GM23338 (cell line): ENCODE data around the gene KBTBD8. TPM values are rescaled to one million over a fixed set of nuclear protein-coding genes. Genes with fewer than 3 reads are reported as not detected.

Source experiments
- ATAC-seq: fragments of 200-7000 bp; cut with Tn5 transposase; 3 replicates; pipeline ENCODE4 v1.9.1; 2020
- DNase-seq: peaks from one replicate; pipeline ENCODE4 v3.0.0-alpha.2; 2015; ENCODE audit warnings: low spot score
- H2AFZ ChIP-seq: fragments of 200-600 bp; sonication (generic); 2 replicates; pipeline ENCODE4 v1.8.0; 2016; ENCODE audit warnings: antibody characterized with exemption, mild to moderate bottlenecking, moderate library complexity
- H3F3A ChIP-seq: fragments of 200-600 bp; sonication (generic); replicated peaks from 2 replicates; pipeline ENCODE4 v1.8.0; 2017; ENCODE audit warnings: antibody characterized with exemption, mixed run types, low read depth
- H3K27ac ChIP-seq: fragments of 200-600 bp; sonication (generic); 2 replicates; pipeline ENCODE4 v1.6.1; 2016; ENCODE audit warnings: low read depth
- H3K27me3 ChIP-seq: fragments of 200-600 bp; sonication (generic); 2 replicates; pipeline ENCODE4 v1.8.0; 2016; ENCODE audit warnings: mild to moderate bottlenecking, mixed run types, moderate library complexity; ENCODE audit not compliant: insufficient read depth
- H3K36me3 ChIP-seq: fragments of 200-600 bp; sonication (generic); 2 replicates; pipeline ENCODE4 v1.8.0; 2016; ENCODE audit warnings: mild to moderate bottlenecking; ENCODE audit not compliant: insufficient read depth
- H3K4me1 ChIP-seq: fragments of 200-600 bp; sonication (generic); 2 replicates; pipeline ENCODE4 v1.8.0; 2016; ENCODE audit warnings: mild to moderate bottlenecking, moderate library complexity; ENCODE audit not compliant: insufficient read depth
- H3K4me2 ChIP-seq: fragments of 200-600 bp; sonication (generic); 2 replicates; pipeline ENCODE4 v1.7.1; 2017; ENCODE audit warnings: mixed run types
- H3K4me3 ChIP-seq: fragments of 200-600 bp; sonication (generic); 2 replicates; pipeline ENCODE4 v1.6.1; 2016; ENCODE audit warnings: mixed run types
- H3K79me2 ChIP-seq: fragments of 200-600 bp; sonication (generic); replicated peaks from 2 replicates; pipeline ENCODE4 v1.8.0; 2017; ENCODE audit warnings: mild to moderate bottlenecking; ENCODE audit not compliant: insufficient read depth
- H3K9me2 ChIP-seq: fragments of 200-600 bp; sonication (generic); 2 replicates; pipeline ENCODE4 v1.8.0; 2017; ENCODE audit not compliant: insufficient read depth
- H4K20me1 ChIP-seq: fragments of 200-600 bp; sonication (generic); replicated peaks from 2 replicates; pipeline ENCODE4 v1.8.0; 2017; ENCODE audit warnings: mild to moderate bottlenecking; ENCODE audit not compliant: insufficient read depth
- H3K27ac Mint-ChIP-seq: 2 replicates; pipeline ENCODE4 v1.8.0; 2020; ENCODE audit warnings: inconsistent platforms, mild to moderate bottlenecking, moderate library complexity, mixed read lengths
- H3K27me3 Mint-ChIP-seq: 3 replicates; pipeline ENCODE4 v1.8.0; 2022; ENCODE audit warnings: low read depth, mild to moderate bottlenecking, moderate library complexity, mixed read lengths, inconsistent platforms; ENCODE audit not compliant: insufficient read depth, poor library complexity
- H3K36me3 Mint-ChIP-seq: 3 replicates; pipeline ENCODE4 v1.8.0; 2021; ENCODE audit warnings: low read depth, mild to moderate bottlenecking, inconsistent platforms, moderate library complexity, mixed read lengths
- H3K4me1 Mint-ChIP-seq: 3 replicates; pipeline ENCODE4 v1.8.0; 2020; ENCODE audit warnings: mild to moderate bottlenecking, inconsistent platforms, mixed read lengths
- H3K4me3 Mint-ChIP-seq: 3 replicates; pipeline ENCODE4 v1.8.0; 2021; ENCODE audit warnings: moderate library complexity, mild to moderate bottlenecking, inconsistent platforms, mixed read lengths
- H3K9me3 Mint-ChIP-seq: 3 replicates; pipeline ENCODE4 v1.8.0; 2020; ENCODE audit warnings: moderate library complexity, mild to moderate bottlenecking, inconsistent platforms, mixed read lengths
- CREB1 ChIP-seq: fragments of 250-450 bp; sonication (Bioruptor Pico); IDR thresholded peaks from 2 replicates; pipeline ENCODE4 v1.5.0; 2020; ENCODE audit warnings: low read depth, mild to moderate bottlenecking, moderate library complexity
- EZH2 ChIP-seq: fragments of 200-600 bp; sonication (generic); IDR thresholded peaks from one replicate; pipeline ENCODE4 v1.8.0; 2017; ENCODE audit warnings: antibody characterized with exemption, mild to moderate bottlenecking, low read depth; ENCODE audit not compliant: unreplicated experiment
- EZH2phosphoT487 ChIP-seq: fragments of 200-600 bp; sonication (generic); IDR thresholded peaks from one replicate; pipeline ENCODE4 v1.8.1; 2018; ENCODE audit warnings: antibody characterized with exemption; ENCODE audit not compliant: unreplicated experiment
- JUNB ChIP-seq: IDR thresholded peaks from one replicate; pipeline ENCODE4 v1.6.1; 2016; ENCODE audit warnings: antibody characterized with exemption; ENCODE audit not compliant: unreplicated experiment
- NANOG ChIP-seq: IDR thresholded peaks from 2 replicates; pipeline ENCODE4 v1.6.1; 2016; ENCODE audit warnings: antibody characterized with exemption, borderline replicate concordance
- POLR2AphosphoS5 ChIP-seq: IDR thresholded peaks from 2 replicates; pipeline ENCODE4 v1.6.1; 2016; ENCODE audit warnings: antibody characterized with exemption, low read depth
- STAT1 ChIP-seq: IDR thresholded peaks from one replicate; pipeline ENCODE4 v1.6.1; 2016; ENCODE audit warnings: antibody characterized with exemption; ENCODE audit not compliant: unreplicated experiment
- ZNF114 ChIP-seq: fragments of 250-450 bp; sonication (Bioruptor Pico); IDR thresholded peaks from 2 replicates; pipeline ENCODE4 v1.5.0; 2020; ENCODE audit warnings: mild to moderate bottlenecking, moderate library complexity
- ZNF331 ChIP-seq: fragments of 250-450 bp; sonication (Bioruptor Pico); IDR thresholded peaks from 2 replicates; pipeline ENCODE4 v1.5.0; 2020; ENCODE audit warnings: low read depth, mild to moderate bottlenecking, moderate library complexity
- polyA plus RNA-seq: library from polyadenylated mRNA; unstranded; fragments of >200 nt; fragmentation: Nextera tagmentation; extraction: Ambion mirVana; gene quantifications from 2 replicates; pipeline ENCODE4 v1.2.1, GENCODE V29; 2016
- total RNA-seq: library from RNA; depleted of rRNA; stranded (reverse); fragments of >200 nt; shearing (Covaris generic); gene quantifications from 2 replicates; pipeline ENCODE4 v1.2.3, GENCODE V29; 2014
- TF ChIP-seq, protein P1 (sequence below): IDR thresholded peaks from one replicate; pipeline ENCODE4 v1.6.1; 2018; ENCODE audit warnings: antibody characterized with exemption; ENCODE audit not compliant: unreplicated experiment
- TF ChIP-seq, protein P2 (sequence below), 2 experiments: fragments of 200-600 bp in 1 of 2; sonication (generic) in 1 of 2; conservative IDR thresholded peaks; 2 replicates each; pipeline versions ENCODE4 v1.5.1 to v1.6.1; 2016 to 2017; ENCODE audit warnings: antibody characterized with exemption in 2 of 2, low read depth in 2 of 2, mild to moderate bottlenecking in 2 of 2, moderate library complexity in 1 of 2
- TF ChIP-seq, protein P3 (sequence below): IDR thresholded peaks from 2 replicates; pipeline ENCODE4 v1.6.1; 2016; ENCODE audit warnings: antibody characterized with exemption

Gene KBTBD8
- total and polyA plus RNA-seq, 2 experiments from 2014 or later: 3.5 to 19.9 TPM

DNA sequence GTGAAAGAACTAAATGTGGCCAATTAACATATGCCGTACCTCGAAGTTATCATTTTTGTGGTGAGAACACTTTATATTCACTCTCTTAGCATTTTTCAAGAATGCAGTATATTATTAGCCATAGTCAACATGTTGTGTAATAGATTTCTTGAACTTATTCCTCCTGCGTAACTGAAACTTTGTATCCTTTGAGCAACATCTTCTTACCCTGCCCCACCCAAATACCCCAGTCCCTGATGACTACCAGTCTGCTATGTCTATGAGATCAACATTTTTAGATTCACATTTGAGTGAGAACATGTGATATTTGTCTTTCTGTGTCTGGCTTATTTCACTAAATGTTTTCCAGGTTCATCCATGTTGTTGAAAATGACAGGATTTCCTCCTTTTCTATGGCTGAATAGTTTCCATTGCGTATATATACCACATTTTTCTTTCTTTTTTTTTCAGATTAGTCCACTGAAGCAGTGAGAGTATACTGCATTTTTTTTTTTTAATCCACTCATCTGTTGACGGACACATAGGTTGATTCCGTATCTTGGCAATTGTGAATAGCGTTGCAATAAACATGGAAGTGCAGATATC is 12.7 kb upstream of the KBTBD8 start:
- Mint-ChIP-seq H3K36me3 (peaks cover 3% of the 10 kb centered on the region; the same call in 1 of the 3 replicates), H3K4me3 (no peak overlapping the region), H3K4me1 (peaks cover 37% of the 10 kb centered on the region), H3K27me3 (peaks cover 6% of the 10 kb centered on the region), H3K9me3 (no peaks in the 10 kb centered on the region; the same call in 1 of the 3 replicates), H3K27ac (no peak overlapping the region)
- H3K79me2 ChIP-seq: no peaks in the 10 kb centered on the region
- no peak for ATAC-seq
- no peak for DNase-seq
- no peak overlapping the region for H3K4me2 ChIP-seq
- peaks cover 26% of the 10 kb centered on the region for H3K4me1 ChIP-seq
- H3K9me2 ChIP-seq: no peaks in the 10 kb centered on the region
- no peak overlapping the region for H3K27ac ChIP-seq
- no peaks in the 10 kb centered on the region for H4K20me1 ChIP-seq
- TF ChIP-seq, protein P1, sequence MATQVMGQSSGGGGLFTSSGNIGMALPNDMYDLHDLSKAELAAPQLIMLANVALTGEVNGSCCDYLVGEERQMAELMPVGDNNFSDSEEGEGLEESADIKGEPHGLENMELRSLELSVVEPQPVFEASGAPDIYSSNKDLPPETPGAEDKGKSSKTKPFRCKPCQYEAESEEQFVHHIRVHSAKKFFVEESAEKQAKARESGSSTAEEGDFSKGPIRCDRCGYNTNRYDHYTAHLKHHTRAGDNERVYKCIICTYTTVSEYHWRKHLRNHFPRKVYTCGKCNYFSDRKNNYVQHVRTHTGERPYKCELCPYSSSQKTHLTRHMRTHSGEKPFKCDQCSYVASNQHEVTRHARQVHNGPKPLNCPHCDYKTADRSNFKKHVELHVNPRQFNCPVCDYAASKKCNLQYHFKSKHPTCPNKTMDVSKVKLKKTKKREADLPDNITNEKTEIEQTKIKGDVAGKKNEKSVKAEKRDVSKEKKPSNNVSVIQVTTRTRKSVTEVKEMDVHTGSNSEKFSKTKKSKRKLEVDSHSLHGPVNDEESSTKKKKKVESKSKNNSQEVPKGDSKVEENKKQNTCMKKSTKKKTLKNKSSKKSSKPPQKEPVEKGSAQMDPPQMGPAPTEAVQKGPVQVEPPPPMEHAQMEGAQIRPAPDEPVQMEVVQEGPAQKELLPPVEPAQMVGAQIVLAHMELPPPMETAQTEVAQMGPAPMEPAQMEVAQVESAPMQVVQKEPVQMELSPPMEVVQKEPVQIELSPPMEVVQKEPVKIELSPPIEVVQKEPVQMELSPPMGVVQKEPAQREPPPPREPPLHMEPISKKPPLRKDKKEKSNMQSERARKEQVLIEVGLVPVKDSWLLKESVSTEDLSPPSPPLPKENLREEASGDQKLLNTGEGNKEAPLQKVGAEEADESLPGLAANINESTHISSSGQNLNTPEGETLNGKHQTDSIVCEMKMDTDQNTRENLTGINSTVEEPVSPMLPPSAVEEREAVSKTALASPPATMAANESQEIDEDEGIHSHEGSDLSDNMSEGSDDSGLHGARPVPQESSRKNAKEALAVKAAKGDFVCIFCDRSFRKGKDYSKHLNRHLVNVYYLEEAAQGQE: no peak
- TF ChIP-seq ZNF114 (no peak), STAT1 (no peak), CREB1 (CRISPR knock-in tag) (no peak), ZNF331 (CRISPR knock-in tag) (no peak), POLR2AphosphoS5 (no peak), EZH2phosphoT487 (no peak), EZH2 (no peak), JUNB (no peak), NANOG (no peak)
- TF ChIP-seq, protein P2, sequence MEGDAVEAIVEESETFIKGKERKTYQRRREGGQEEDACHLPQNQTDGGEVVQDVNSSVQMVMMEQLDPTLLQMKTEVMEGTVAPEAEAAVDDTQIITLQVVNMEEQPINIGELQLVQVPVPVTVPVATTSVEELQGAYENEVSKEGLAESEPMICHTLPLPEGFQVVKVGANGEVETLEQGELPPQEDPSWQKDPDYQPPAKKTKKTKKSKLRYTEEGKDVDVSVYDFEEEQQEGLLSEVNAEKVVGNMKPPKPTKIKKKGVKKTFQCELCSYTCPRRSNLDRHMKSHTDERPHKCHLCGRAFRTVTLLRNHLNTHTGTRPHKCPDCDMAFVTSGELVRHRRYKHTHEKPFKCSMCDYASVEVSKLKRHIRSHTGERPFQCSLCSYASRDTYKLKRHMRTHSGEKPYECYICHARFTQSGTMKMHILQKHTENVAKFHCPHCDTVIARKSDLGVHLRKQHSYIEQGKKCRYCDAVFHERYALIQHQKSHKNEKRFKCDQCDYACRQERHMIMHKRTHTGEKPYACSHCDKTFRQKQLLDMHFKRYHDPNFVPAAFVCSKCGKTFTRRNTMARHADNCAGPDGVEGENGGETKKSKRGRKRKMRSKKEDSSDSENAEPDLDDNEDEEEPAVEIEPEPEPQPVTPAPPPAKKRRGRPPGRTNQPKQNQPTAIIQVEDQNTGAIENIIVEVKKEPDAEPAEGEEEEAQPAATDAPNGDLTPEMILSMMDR (conservative IDR thresholded peaks at IDR 0.05; ENCODE audit: low read depth in 2 of 2): no peak
- TF ChIP-seq, protein P3, sequence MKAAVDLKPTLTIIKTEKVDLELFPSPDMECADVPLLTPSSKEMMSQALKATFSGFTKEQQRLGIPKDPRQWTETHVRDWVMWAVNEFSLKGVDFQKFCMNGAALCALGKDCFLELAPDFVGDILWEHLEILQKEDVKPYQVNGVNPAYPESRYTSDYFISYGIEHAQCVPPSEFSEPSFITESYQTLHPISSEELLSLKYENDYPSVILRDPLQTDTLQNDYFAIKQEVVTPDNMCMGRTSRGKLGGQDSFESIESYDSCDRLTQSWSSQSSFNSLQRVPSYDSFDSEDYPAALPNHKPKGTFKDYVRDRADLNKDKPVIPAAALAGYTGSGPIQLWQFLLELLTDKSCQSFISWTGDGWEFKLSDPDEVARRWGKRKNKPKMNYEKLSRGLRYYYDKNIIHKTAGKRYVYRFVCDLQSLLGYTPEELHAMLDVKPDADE: no peak
- no peaks in the 10 kb centered on the region for H3K36me3 ChIP-seq
- H3K4me3 ChIP-seq: no peak overlapping the region
- H3K27me3 ChIP-seq: no peaks in the 10 kb centered on the region
- no peak overlapping the region for H2AFZ ChIP-seq
- H3F3A ChIP-seq: no peaks in the 10 kb centered on the region; the same call in 1 of the 2 replicates
